Measurements from ENCODE around the gene ITPR1. TPM values are rescaled to one million over a fixed set of nuclear protein-coding genes. Genes with fewer than 3 reads are reported as not detected.

ITPR1 gene
- total RNA-seq, 4 donors from 2014 or later: 12.1 to 68.7 (median 25.6) TPM

- no peak for DNase-seq
- Histone ChIP-seq H3K9me3 (no peaks in the 10 kb centered on the region), H3K36me3 (peaks cover 0 to 47% (median 0%) of the 10 kb centered on the region in 3 donors), H3K27ac (peak overlapping the region in 2 of 4 donors; percentile 30 to 42), H3K27me3 (no peaks in the 10 kb centered on the region), H3K4me3 (no peak overlapping the region), H3K4me1 (peaks cover 0 to 22% (median 3%) of the 10 kb centered on the region in 3 donors)
- 74 to 86% methylated on average over 3 to 4 of the region's 4 CpGs for WGBS, 2 donors
- TF ChIP-seq POLR2A (IDR thresholded peaks at IDR 0.05) (no peak), CTCF (IDR thresholded peaks at IDR 0.05) (no peak)
- intact Hi-C loops (cut with DNase I): no loop called here
Observed at GRCh38 chr3:4808637-4809036, 315.5 kb downstream of the ITPR1 start.

GRCh38 chr3:4809922-4810321 is 316.8 kb downstream of the ITPR1 start:
- Histone ChIP-seq H3K9me3 (no peaks in the 10 kb centered on the region), H3K36me3 (peaks cover 0 to 49% (median 0%) of the 10 kb centered on the region in 3 donors), H3K27ac (peak overlapping the region in 1 of 4 donors; percentile 8), H3K4me3 (no peak overlapping the region), H3K27me3 (no peaks in the 10 kb centered on the region), H3K4me1 (peaks cover 0 to 30% (median 0%) of the 10 kb centered on the region in 3 donors)
- no peak for DNase-seq
- TF ChIP-seq POLR2A (IDR thresholded peaks at IDR 0.05) (no peak), CTCF (IDR thresholded peaks at IDR 0.05) (no peak)
- intact Hi-C loops (cut with DNase I): no loop called here
- WGBS, 2 donors: 70 to 82% methylated on average over 2 to 3 of the region's 3 CpGs

- intact Hi-C loops (cut with DNase I): no loop called here
- peaks cover 0 to 32% (median 0%) of the 10 kb centered on the region in 3 donors for H3K4me1 ChIP-seq
- DNase-seq: no peak
- 78 to 79% methylated on average over 5 of the region's 5 CpGs for WGBS, 2 donors
- H3K27ac ChIP-seq: peak overlapping the region in 1 of 4 donors; percentile 74
- TF ChIP-seq POLR2A (IDR thresholded peaks at IDR 0.05) (no peak), CTCF (IDR thresholded peaks at IDR 0.05) (no peak)
- H3K36me3 ChIP-seq: peaks cover 0 to 60% (median 0%) of the 10 kb centered on the region in 3 donors
- no peak overlapping the region for H3K4me3 ChIP-seq
- peaks cover 0 to 7% (median 0%) of the 10 kb centered on the region in 3 donors for H3K9me3 ChIP-seq
- no peaks in the 10 kb centered on the region for H3K27me3 ChIP-seq
Observed at GRCh38 chr3:4812591-4812990, 319.4 kb downstream of the ITPR1 start.

GRCh38 chr3:4813909-4814304 is 320.8 kb downstream of the ITPR1 start:
- no peak for DNase-seq
- H3K4me1 ChIP-seq: peaks cover 0 to 26% (median 0%) of the 10 kb centered on the region in 3 donors
- H3K27me3 ChIP-seq: no peaks in the 10 kb centered on the region
- peaks cover 0 to 66% (median 5%) of the 10 kb centered on the region in 3 donors for H3K36me3 ChIP-seq
- 69 to 90% methylated on average over 6 of the region's 6 CpGs for WGBS, 2 donors
- no peak overlapping the region for H3K4me3 ChIP-seq
- H3K9me3 ChIP-seq: peaks cover 0 to 7% (median 0%) of the 10 kb centered on the region in 3 donors
- intact Hi-C loops (cut with DNase I): no loop called here
- peak overlapping the region; percentile 41 to 74 (median 61) for H3K27ac ChIP-seq
- TF ChIP-seq POLR2A (IDR thresholded peaks at IDR 0.05): no peak
- no peak for TF ChIP-seq CTCF (IDR thresholded peaks at IDR 0.05)

- 54 to 80% methylated on average over 17 to 19 of the region's 20 CpGs for WGBS, 2 donors
- Histone ChIP-seq H3K36me3 (peaks cover 0 to 71% (median 5%) of the 10 kb centered on the region in 3 donors), H3K27ac (peak overlapping the region; percentile 41 to 74 (median 61)), H3K4me3 (no peak overlapping the region), H3K9me3 (peaks cover 0 to 7% (median 0%) of the 10 kb centered on the region in 3 donors), H3K4me1 (peaks cover 0 to 26% (median 0%) of the 10 kb centered on the region in 3 donors), H3K27me3 (no peaks in the 10 kb centered on the region)
- no peak for TF ChIP-seq CTCF (IDR thresholded peaks at IDR 0.05)
- no peak for TF ChIP-seq POLR2A (IDR thresholded peaks at IDR 0.05)
- intact Hi-C loops (cut with DNase I): no loop called here
- no peak for DNase-seq
Observed at GRCh38 chr3:4814305-4814903, 321.3 kb downstream of the ITPR1 start.

All from esophagus squamous epithelium (tissue), 5 donors.